Activated naive CD4-positive, alpha-beta T cell (primary cell): ENCODE results near the gene SNX21.
"Not testable (repeated sequence)": the region's sequence is repeated elsewhere in the genome, so short reads cannot be mapped to it uniquely, and the experiment has no call there.

Experiments
- DNase-seq, 4 experiments: peaks; one replicate each; lab custom pipeline; 2025; lab: John Stamatoyannopoulos, UW

The SNX21 gene, protein sequence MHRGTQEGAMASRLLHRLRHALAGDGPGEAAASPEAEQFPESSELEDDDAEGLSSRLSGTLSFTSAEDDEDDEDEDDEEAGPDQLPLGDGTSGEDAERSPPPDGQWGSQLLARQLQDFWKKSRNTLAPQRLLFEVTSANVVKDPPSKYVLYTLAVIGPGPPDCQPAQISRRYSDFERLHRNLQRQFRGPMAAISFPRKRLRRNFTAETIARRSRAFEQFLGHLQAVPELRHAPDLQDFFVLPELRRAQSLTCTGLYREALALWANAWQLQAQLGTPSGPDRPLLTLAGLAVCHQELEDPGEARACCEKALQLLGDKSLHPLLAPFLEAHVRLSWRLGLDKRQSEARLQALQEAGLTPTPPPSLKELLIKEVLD

GRCh38 chr20:45833030-45833882, at the start of gene SNX21:
Gene SNX21, plus strand, starts transcription at chr20:45833799. Its CDS starts 121 bp downstream, at chr20:45833920.
- DNase-seq = peak in 1 of 4 experiments; percentile 26

- no peak for DNase-seq
Measured at GRCh38 chr20:45788351-45788750, 45.2 kb upstream of the SNX21 start.

- no peak for DNase-seq
Measured at GRCh38 chr20:45792317-45793118, 41.1 kb upstream of the SNX21 start.

DNA sequence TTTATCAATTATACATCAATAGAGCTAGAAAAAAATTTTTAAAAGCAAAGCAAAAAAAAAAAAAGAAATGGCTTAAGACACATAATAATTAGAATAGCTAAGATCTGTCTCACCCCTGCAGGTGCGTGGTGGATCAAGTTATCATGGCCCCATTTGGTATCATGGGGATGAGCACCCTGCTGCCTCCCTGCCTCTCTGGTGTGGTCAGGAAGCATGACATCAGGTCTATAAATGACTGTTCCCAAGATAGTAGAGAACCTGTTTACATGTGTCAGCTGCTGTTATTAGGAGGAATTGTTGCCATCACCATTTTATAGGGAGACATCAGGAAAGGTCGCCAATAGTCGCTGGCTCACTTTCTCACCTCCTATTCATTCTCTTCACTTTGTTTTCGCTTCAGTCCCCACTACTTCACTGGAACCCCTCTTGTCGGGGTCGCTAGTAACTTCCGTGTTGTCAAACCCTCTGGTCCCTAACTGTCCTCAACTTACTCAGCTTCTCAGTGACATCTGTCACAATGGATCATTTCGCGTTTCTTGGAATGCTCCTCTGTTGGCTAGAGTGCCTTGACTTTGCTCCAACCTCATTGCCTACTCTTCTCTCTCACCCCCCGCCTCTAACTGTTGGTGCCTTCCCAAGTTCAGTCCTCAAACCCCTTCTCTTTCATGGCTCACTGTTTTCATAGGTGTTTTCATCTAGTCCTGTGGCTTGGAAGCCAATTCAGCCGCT, 37.1 kb upstream of the SNX21 start:
- DNase-seq = no peak

DNA sequence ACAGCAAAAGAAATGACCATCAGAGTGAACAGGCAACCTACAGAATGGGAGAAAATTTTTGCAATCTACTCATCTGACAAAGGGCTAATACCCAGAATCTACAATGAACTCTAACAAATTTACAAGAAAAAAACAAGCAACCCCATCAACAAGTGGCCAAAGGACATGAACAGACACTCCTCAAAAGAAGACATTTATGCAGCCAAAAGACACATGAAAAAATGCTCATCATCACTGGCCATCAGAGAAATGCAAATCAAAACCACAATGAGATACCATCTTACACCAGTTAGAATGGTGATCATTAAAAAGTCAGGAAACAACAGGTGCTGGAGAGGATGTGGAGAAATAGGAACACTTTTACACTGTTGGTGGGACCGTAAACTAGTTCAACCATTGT, 36.1 kb upstream of the SNX21 start:
- not testable (repeated sequence) for DNase-seq

DNA sequence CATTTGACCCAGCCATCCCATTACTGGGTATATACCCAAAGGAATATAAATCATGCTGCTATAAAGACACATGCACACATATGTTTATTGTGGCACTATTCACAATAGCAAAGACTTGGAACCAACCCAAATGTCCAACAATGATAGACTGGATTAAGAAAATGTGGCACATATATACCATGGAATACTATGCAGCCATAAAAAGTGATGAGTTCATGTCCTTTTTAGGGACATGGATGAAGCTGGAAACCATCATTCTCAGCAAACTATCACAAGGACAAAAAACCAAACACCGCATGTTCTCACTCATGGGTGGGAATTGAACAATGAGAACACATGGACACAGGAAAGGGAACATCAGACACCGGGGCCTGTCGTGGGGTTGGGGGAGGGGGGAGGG, 35.6 kb upstream of the SNX21 start:
- DNase-seq = not testable (repeated sequence)

DNA sequence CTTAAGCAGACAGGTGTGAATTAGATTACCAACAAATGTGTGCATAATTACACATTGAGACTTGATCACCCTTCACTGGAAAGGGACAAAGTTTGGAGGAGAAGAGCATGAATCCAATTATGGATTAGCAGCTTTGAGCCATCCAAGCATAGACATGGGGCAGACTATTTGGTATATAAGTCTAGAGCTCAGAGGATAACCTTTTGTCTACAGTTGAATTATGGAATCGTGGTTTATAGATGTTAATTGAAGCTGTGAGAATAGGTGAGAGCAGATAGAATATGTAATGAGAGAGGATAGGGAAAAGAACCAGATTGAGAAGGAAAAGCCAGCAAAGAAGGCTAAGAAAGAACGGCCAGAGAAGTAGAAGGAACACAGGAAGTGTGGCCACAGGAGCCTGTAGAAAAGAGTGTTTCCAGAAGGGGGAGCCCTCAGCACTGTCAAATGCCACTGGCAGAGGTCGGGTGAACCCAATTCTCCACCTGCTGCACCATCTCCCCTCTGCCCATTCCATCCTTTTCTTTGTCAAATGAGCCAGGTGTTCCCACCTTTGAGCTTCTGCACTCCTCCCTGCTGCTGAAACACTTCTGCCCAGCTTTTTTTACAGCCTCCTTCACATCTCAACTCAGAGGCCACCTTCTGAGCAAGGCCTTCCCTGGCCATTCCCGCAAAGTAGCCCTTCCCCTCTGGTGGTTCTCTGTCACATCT, 34.5 kb upstream of the SNX21 start:
- DNase-seq = peak in 2 of 4 experiments; percentile 27 to 39

- no peak for DNase-seq
Measured at GRCh38 chr20:45801851-45802250, 31.7 kb upstream of the SNX21 start.

GRCh38 chr20:45810191-45810970, 23.2 kb upstream of the SNX21 start:
- no peak for DNase-seq

DNA sequence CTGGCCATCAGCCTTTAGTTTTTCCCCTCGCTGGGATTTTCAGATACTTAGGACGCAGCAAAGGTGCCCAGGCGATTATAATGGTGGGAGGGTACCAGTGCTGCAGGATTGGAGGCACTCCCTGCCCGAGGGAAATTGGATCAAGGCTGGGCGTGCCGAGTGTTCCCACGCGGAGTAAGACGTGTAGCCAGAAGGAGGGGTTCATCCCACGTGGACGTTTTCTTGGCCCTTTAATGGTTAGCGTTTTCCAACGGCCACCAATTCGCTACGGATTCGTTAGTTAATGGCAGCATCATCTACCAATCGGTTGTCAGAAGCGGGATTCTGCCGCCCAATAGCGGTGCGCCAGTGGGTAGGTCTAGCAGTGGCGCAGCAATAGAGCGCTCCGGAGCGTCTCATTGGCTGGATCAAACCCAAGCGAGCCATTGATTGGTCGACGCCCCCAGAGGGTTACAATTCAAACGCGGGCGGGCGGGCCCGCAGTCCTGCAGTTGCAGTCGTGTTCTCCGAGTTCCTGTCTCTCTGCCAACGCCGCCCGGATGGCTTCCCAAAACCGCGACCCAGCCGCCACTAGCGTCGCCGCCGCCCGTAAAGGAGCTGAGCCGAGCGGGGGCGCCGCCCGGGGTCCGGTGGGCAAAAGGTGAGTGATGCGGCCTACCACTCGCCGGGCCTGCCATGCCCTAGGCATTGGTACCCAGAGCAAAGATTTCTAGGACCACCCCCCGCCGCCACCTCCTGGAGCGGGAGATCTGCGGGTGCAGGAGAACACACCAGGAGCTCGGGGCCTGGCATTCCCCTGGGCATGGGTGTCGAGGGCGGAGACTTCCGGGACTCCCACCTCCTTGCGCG, 21.2 kb upstream of the SNX21 start, which contains the start of gene UBE2C:
Gene UBE2C (plus strand): TSS at position 488 of the 849 bp plus-strand sequence. CDS start 52 bp downstream, at position 540.
- DNase-seq = peak; percentile 78 to 87 (median 83)

DNA sequence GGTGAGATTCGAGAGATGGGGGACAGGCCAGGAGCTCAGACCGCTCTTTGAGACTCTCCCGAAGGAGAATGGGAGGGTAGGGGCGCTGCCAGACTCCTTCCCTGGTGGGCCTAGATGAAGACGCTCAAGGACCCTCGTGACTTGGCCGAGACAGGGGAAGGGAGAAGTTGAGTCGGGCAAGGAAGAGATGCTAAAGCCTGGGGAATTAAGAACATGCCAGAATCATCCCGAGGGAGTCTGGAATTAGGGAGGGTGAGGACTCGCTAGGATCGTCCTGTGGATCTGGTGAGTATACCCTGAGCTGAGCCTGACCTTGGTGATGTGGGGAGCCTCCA, 20.6 kb upstream of the SNX21 start:
- DNase-seq = no peak

DNA sequence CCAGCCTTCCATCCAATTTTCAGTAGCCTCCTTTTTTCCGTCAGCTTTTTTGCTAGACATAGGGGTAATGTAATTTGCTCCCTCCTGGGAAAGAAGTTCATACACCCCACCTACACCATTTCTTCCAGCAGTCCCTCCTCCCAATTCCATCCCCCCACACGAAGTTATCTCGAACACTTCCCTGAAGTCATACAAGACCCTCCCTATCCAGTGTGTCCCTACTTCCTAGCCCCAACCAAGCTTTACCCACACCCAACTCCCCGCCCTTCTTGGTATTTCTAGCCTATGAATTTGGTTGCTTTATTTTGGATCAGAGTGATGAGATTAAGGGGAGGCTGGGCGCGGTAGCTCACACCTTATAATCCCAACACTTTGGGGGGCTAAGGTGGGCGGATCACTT, 20.1 kb upstream of the SNX21 start:
- DNase-seq = no peak

DNA sequence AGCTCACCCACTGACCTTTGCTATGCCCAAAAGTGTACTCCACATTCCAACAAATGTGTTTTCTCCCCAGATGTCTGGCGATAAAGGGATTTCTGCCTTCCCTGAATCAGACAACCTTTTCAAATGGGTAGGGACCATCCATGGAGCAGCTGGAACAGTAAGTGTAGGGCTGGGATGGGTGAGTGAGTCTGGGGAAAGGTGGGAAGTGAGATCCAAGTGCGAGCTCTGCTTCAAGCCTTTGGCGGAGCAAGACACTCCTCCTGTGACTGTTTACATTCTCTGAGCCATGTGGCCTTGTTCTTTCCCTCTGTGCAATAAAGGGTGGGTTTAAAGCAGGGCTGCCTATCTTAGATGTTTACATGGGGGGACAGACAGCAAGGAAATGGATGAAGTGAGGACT, 19.3 kb upstream of the SNX21 start:
- DNase-seq = no peak

GRCh38 chr20:45816951-45817350, 16.6 kb upstream of the SNX21 start:
- no peak for DNase-seq

- DNase-seq = no peak
Measured at GRCh38 chr20:45817376-45818194, 16.0 kb upstream of the SNX21 start.

DNA sequence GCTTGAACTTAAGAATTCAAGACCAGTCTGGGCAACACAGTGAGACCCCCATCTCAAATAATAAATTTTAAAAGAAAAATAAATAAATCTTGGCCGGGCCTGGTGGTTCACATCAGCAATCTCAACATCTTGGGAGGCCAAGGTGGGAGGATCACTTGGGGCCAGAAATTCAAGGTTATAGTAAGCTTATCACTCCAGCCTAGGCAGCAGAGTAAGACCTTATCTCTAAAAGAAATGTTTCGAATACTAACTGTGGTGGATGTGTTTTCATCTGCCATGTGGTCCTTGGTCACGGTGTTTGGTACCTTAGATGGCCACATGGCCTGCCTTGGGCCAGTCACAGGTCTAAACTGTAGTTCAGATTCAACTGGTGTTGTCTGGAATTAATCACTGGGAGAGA, 15.4 kb upstream of the SNX21 start:
- no peak for DNase-seq

DNA sequence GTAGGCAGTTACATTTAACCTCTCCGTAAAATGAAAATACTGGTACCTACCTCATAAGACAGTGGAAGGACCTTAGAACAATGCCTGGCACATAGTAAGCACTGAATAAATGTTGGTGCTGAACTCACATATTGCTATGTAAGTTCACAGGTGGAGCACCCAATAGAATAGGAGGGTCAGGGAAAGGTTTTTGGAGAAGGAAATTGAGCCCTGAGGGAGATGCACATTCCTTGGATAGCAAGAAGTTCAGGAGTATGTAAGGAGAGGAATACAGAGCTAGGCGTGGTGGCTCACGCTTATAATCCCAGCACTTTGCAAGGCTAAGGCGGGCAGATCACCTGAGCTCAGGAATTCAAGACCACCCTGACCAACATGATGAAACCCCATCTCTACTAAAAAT, 14.1 kb upstream of the SNX21 start:
- DNase-seq = no peak

GRCh38 chr20:45821947-45822346, 11.7 kb upstream of the SNX21 start:
- no peak for DNase-seq
